Activated CD8-positive, alpha-beta memory T cell treated with anti-CD3 and anti-CD28 coated beads, Interleukin-2, amount 50 U/mL, for 1 hour (primary cell): ENCODE results near the gene FTHL17.

Experiments
- DNase-seq: peaks from one replicate; pipeline ENCODE4 v3.0.0-alpha.2; 2020; ENCODE audit errors: extremely low read depth

Gene FTHL17

GRCh38 chrX:31071725-31072124 lies at the start of gene FTHL17:
TSS of gene FTHL17 (minus strand) at chrX:31072041. CDS start at chrX:31071953, 88 bp downstream.
- no peak for DNase-seq

- DNase-seq, result no peak
Observed at GRCh38 chrX:31117266-31117665, 45.4 kb upstream of the FTHL17 start.

GRCh38 chrX:31115398-31115797 lies 43.6 kb upstream of the FTHL17 start:
- no peak for DNase-seq

GRCh38 chrX:31114858-31115257 lies 43.0 kb upstream of the FTHL17 start:
- no peak for DNase-seq

- DNase-seq, result no peak
Observed at GRCh38 chrX:31112226-31112999, 40.6 kb upstream of the FTHL17 start.

- no peak for DNase-seq
Observed at GRCh38 chrX:31110657-31111056, 38.8 kb upstream of the FTHL17 start.

- no peak for DNase-seq
Observed at GRCh38 chrX:31099536-31100090, 27.8 kb upstream of the FTHL17 start.

GRCh38 chrX:31098079-31098478 lies 26.2 kb upstream of the FTHL17 start:
- DNase-seq, result no peak

- no peak for DNase-seq
Observed at GRCh38 chrX:31093639-31093975, 21.8 kb upstream of the FTHL17 start.

- no peak for DNase-seq
Observed at GRCh38 chrX:31092970-31093638, 21.3 kb upstream of the FTHL17 start.

- DNase-seq, result no peak
Observed at GRCh38 chrX:31092476-31092875, 20.6 kb upstream of the FTHL17 start.

GRCh38 chrX:31091819-31092218 lies 20.0 kb upstream of the FTHL17 start:
- DNase-seq, result no peak

GRCh38 chrX:31074522-31074921 lies 2.7 kb upstream of the FTHL17 start:
- no peak for DNase-seq

GRCh38 chrX:31071262-31071661 lies 579 bp downstream of the FTHL17 start:
- no peak for DNase-seq

- DNase-seq, result no peak
Observed at GRCh38 chrX:31070057-31070468, 1.8 kb downstream of the FTHL17 start.

- no peak for DNase-seq
Observed at GRCh38 chrX:31063114-31063513, 8.7 kb downstream of the FTHL17 start.

GRCh38 chrX:31061091-31061490 lies 10.8 kb downstream of the FTHL17 start:
- DNase-seq, result no peak

- DNase-seq, result no peak
Observed at GRCh38 chrX:31060016-31060415, 11.8 kb downstream of the FTHL17 start.

- no peak for DNase-seq
Observed at GRCh38 chrX:31058284-31058683, 13.6 kb downstream of the FTHL17 start.

- no peak for DNase-seq
Observed at GRCh38 chrX:31057691-31058090, 14.2 kb downstream of the FTHL17 start.

GRCh38 chrX:31057291-31057690 lies 14.6 kb downstream of the FTHL17 start:
- no peak for DNase-seq

- DNase-seq, result no peak
Observed at GRCh38 chrX:31053621-31054020, 18.2 kb downstream of the FTHL17 start.

GRCh38 chrX:31039327-31039711 lies 32.5 kb downstream of the FTHL17 start:
- DNase-seq, result no peak
